PC-3 (cell line): ENCODE measurements around the gene PEAK3. TPM values are rescaled to one million over a fixed set of nuclear protein-coding genes. Genes with fewer than 3 reads are reported as not detected.
A peak's percentile ranks its signal among the peaks of the same experiment; 100 is the strongest.

Experiments used
- ATAC-seq: fragments of 200-7000 bp; cut with Tn5 transposase; 2 replicates; pipeline ENCODE4 v1.9.1; 2020; ENCODE audit warnings: mild to moderate bottlenecking, moderate library complexity
- BruUV-seq: library from RNA; stranded (reverse); fragments of 400-500 nt; replicated peaks from 2 replicates; lab custom pipeline; 2021; lab: Mats Ljungman, UMichigan
- CTCF ChIA-PET: fragments of 300-600 bp; sonication (Branson Sonifier 250); formaldehyde crosslinking; loops from one replicate; lab custom pipeline; 2022; ENCODE audit warnings: antibody characterized with exemption; lab: Charles Lee
- POLR2A ChIA-PET: fragments of 300-600 bp; sonication (Branson Sonifier 250); formaldehyde crosslinking; loops from one replicate; lab custom pipeline; 2022; ENCODE audit warnings: antibody characterized with exemption; ENCODE audit not compliant: unreplicated experiment; lab: Charles Lee
- DNase-seq: peaks from one replicate; pipeline ENCODE4 v3.0.0-alpha.2; 2015
- H2AFZ ChIP-seq: fragments of 300-600 bp; sonication (generic); 2 replicates; pipeline ENCODE4 v1.6.0; 2016; ENCODE audit warnings: antibody characterized with exemption, low read length
- H3F3A ChIP-seq: fragments of 300-600 bp; sonication (generic); one replicate; pipeline ENCODE4 v1.6.0; 2017; ENCODE audit warnings: antibody characterized with exemption, low read length, control low read depth, mild to moderate bottlenecking; ENCODE audit not compliant: unreplicated experiment
- H3K27ac ChIP-seq: fragments of 300-600 bp; sonication (generic); 2 replicates; pipeline ENCODE4 v1.5.1; 2016; ENCODE audit warnings: mild to moderate bottlenecking, low read length
- H3K27me3 ChIP-seq: fragments of 300-600 bp; sonication (generic); 2 replicates; pipeline ENCODE4 v1.6.1; 2016; ENCODE audit warnings: low read length, mixed read lengths
- H3K36me3 ChIP-seq: fragments of 300-600 bp; sonication (generic); 2 replicates; pipeline ENCODE4 v1.6.1; 2016; ENCODE audit warnings: low read depth, mixed run types, low read length, mixed read lengths
- H3K4me1 ChIP-seq: fragments of 300-600 bp; sonication (generic); 2 replicates; pipeline ENCODE4 v1.5.1; 2016; ENCODE audit warnings: low read length; ENCODE audit not compliant: insufficient read depth
- H3K4me2 ChIP-seq: fragments of 300-600 bp; sonication (generic); 2 replicates; pipeline ENCODE4 v1.6.0; 2016; ENCODE audit warnings: low read length
- H3K4me3 ChIP-seq: fragments of 300-600 bp; sonication (generic); 2 replicates; pipeline ENCODE4 v1.5.1; 2016; ENCODE audit warnings: mild to moderate bottlenecking, low read length, mixed read lengths
- H3K79me2 ChIP-seq: fragments of 300-600 bp; sonication (generic); 2 replicates; pipeline ENCODE4 v1.6.1; 2017; ENCODE audit warnings: low read length, mixed read lengths
- H3K9ac ChIP-seq: fragments of 300-600 bp; sonication (generic); 2 replicates; pipeline ENCODE4 v1.6.0; 2016; ENCODE audit warnings: mild to moderate bottlenecking, low read length
- H3K9me2 ChIP-seq: fragments of 300-600 bp; sonication (generic); replicated peaks from 2 replicates; pipeline ENCODE4 v1.6.1; 2016; ENCODE audit warnings: mixed run types, low read length, mixed read lengths
- H3K9me3 ChIP-seq: fragments of 300-600 bp; sonication (generic); 2 replicates; pipeline ENCODE4 v1.6.1; 2016; ENCODE audit warnings: low read length, mixed read lengths
- H4K20me1 ChIP-seq: fragments of 300-600 bp; sonication (generic); 2 replicates; pipeline ENCODE4 v1.6.1; 2016; ENCODE audit warnings: low read length, mixed read lengths
- CTCF ChIP-seq: fragments of 300-600 bp; sonication (generic); conservative IDR thresholded peaks from 2 replicates; pipeline ENCODE4 v1.5.1; 2017; ENCODE audit warnings: antibody characterized with exemption, low read depth, mild to moderate bottlenecking, low read length
- EZH2 ChIP-seq: fragments of 300-600 bp; sonication (generic); IDR thresholded peaks from one replicate; pipeline ENCODE4 v1.6.1; 2017; ENCODE audit warnings: antibody characterized with exemption, mild to moderate bottlenecking, low read length; ENCODE audit not compliant: unreplicated experiment
- EZH2phosphoT487 ChIP-seq: fragments of 300-600 bp; sonication (generic); IDR thresholded peaks from 2 replicates; pipeline ENCODE4 v1.6.1; 2018; ENCODE audit warnings: mild to moderate bottlenecking, antibody characterized with exemption, low read length, borderline replicate concordance
- intact Hi-C: fragments of 100-400 bp; cut with micrococcal nuclease; formaldehyde crosslinking; loops from 2 replicates; pipeline ENCODE4 v1.9.0; 2023
- total RNA-seq: library from RNA; depleted of rRNA; stranded (reverse); fragments of >200 nt; gene quantifications from 2 replicates; pipeline ENCODE4 v1.2.3, GENCODE V29; 2014

Gene PEAK3
- total RNA-seq, 1 experiment from 2014 or later = not detected

- Histone ChIP-seq H3K4me2 (no peak overlapping the region), H2AFZ (no peak overlapping the region), H3K79me2 (peaks cover 62% of the 10 kb centered on the region), H4K20me1 (peaks cover 57% of the 10 kb centered on the region), H3K4me3 (no peak overlapping the region), H3K9me3 (no peaks in the 10 kb centered on the region), H3K27me3 (no peaks in the 10 kb centered on the region), H3K27ac (no peak overlapping the region), H3F3A (no peaks in the 10 kb centered on the region), H3K36me3 (peaks cover 10% of the 10 kb centered on the region), H3K9ac (no peak overlapping the region), H3K9me2 (no peaks in the 10 kb centered on the region), H3K4me1 (peaks cover 26% of the 10 kb centered on the region)
- no peak for TF ChIP-seq EZH2
- no peak for ATAC-seq
- BruUV-seq = no TSS peak
- intact Hi-C loops = no loop called here
- POLR2A ChIA-PET = no interaction called here
- CTCF ChIA-PET = no interaction called here
- no peak for DNase-seq
Measured at GRCh38 chr19:2242816-2243215, 39.2 kb downstream of the PEAK3 start.

GRCh38 chr19:2242092-2242537 lies 39.9 kb downstream of the PEAK3 start:
- ChIA-PET POLR2A (no interaction called here), CTCF (no interaction called here)
- no peak overlapping the region for H3K4me2 ChIP-seq
- H3F3A ChIP-seq = no peaks in the 10 kb centered on the region
- H3K9me3 ChIP-seq = no peaks in the 10 kb centered on the region
- H3K4me3 ChIP-seq = no peak overlapping the region
- H2AFZ ChIP-seq = no peak overlapping the region
- H3K27me3 ChIP-seq = no peaks in the 10 kb centered on the region
- no peaks in the 10 kb centered on the region for H3K9me2 ChIP-seq
- intact Hi-C loops = no loop called here
- H3K4me1 ChIP-seq = peaks cover 31% of the 10 kb centered on the region
- peaks cover 69% of the 10 kb centered on the region for H3K79me2 ChIP-seq
- ATAC-seq = no peak
- BruUV-seq = no TSS peak
- TF ChIP-seq EZH2 (no peak), CTCF (no peak), EZH2phosphoT487 (no peak)
- peaks cover 10% of the 10 kb centered on the region for H3K36me3 ChIP-seq
- no peak for DNase-seq
- H4K20me1 ChIP-seq = peaks cover 62% of the 10 kb centered on the region
- H3K9ac ChIP-seq = no peak overlapping the region
- no peak overlapping the region for H3K27ac ChIP-seq

- Histone ChIP-seq H3K79me2 (peaks cover 74% of the 10 kb centered on the region), H3K9me3 (no peaks in the 10 kb centered on the region), H3K4me2 (peak overlapping the region; percentile 92; the same call in 1 of the 2 replicates), H3K9ac (no peak overlapping the region), H2AFZ (no peak overlapping the region), H3F3A (no peaks in the 10 kb centered on the region), H3K4me3 (peak overlapping the region; percentile 98; the same call in 1 of the 2 replicates), H3K4me1 (peaks cover 31% of the 10 kb centered on the region), H3K27ac (no peak overlapping the region), H3K27me3 (no peaks in the 10 kb centered on the region), H4K20me1 (peaks cover 62% of the 10 kb centered on the region), H3K36me3 (peaks cover 10% of the 10 kb centered on the region), H3K9me2 (no peaks in the 10 kb centered on the region)
- POLR2A ChIA-PET = no interaction called here
- ATAC-seq (no peak), DNase-seq (no peak)
- intact Hi-C loops = no loop called here
- CTCF ChIA-PET = no interaction called here
- no peak for TF ChIP-seq EZH2
- BruUV-seq = no TSS peak
Measured at GRCh38 chr19:2240881-2241760, 40.9 kb downstream of the PEAK3 start.
